ENCODE data around the gene RBM20.

The RBM20 gene

GRCh38 chr10:110873951-110874350 is 229.8 kb downstream of the RBM20 start:
- TF ChIP-seq, protein P1, sequence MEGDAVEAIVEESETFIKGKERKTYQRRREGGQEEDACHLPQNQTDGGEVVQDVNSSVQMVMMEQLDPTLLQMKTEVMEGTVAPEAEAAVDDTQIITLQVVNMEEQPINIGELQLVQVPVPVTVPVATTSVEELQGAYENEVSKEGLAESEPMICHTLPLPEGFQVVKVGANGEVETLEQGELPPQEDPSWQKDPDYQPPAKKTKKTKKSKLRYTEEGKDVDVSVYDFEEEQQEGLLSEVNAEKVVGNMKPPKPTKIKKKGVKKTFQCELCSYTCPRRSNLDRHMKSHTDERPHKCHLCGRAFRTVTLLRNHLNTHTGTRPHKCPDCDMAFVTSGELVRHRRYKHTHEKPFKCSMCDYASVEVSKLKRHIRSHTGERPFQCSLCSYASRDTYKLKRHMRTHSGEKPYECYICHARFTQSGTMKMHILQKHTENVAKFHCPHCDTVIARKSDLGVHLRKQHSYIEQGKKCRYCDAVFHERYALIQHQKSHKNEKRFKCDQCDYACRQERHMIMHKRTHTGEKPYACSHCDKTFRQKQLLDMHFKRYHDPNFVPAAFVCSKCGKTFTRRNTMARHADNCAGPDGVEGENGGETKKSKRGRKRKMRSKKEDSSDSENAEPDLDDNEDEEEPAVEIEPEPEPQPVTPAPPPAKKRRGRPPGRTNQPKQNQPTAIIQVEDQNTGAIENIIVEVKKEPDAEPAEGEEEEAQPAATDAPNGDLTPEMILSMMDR (IDR thresholded peaks at IDR 0.05; ENCODE audit: insufficient read depth, low read length, missing control alignments), result no peak
- peak overlapping the region; percentile 13 for H3K4me3 ChIP-seq (ENCODE audit: low read depth, low read length)
- ChIA-PET POLR2A (interaction anchor here (0.5 kb wide), 1 partner anchor 44 kb away, joined by 3 read pairs; no protein-coding TSS in a partner anchor), CTCF (no interaction called here)
- no peak for DNase-seq (ENCODE audit: low read depth, low spot score)

- POLR2A ChIA-PET, result no interaction called here
- TF ChIP-seq, protein P1 (IDR thresholded peaks at IDR 0.05; ENCODE audit: insufficient read depth, low read length, missing control alignments), result no peak
- CTCF ChIA-PET, result interaction anchor here (0.9 to 2.6 kb wide), 5 partner anchors 11 to 72 kb away, joined by 3 to 8 read pairs (median 3); no protein-coding TSS in a partner anchor
- DNase-seq (ENCODE audit: low read depth, low spot score), result no peak
- no peak overlapping the region for H3K4me3 ChIP-seq (ENCODE audit: low read depth, low read length)
Observed at GRCh38 chr10:110876000-110876399, 231.9 kb downstream of the RBM20 start.

DNA sequence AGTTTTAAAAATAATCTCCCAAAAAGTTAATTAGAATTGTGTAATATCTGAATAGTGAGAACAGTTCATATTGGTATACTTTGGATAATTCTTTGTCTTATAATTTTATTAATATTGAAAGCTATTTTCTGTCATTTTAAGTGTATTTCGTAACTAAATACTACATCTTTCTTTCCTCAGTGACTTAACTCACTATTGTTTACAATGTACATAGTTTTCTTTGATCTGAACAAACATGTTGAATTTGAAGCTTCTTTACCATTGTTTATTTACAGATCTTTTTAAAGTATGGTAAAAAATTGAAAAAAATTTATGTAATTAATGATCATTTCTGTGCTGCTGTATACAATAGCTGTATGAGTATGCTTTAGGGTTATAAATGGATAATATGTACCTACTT is 232.7 kb downstream of the RBM20 start:
- CTCF ChIA-PET, result interaction anchor here (0.9 to 2.6 kb wide), 7 partner anchors 11 to 131 kb away, joined by 3 to 8 read pairs (median 4); no protein-coding TSS in a partner anchor
- DNase-seq (ENCODE audit: low read depth, low spot score), result no peak
- TF ChIP-seq, protein P1 (IDR thresholded peaks at IDR 0.05; ENCODE audit: insufficient read depth, low read length, missing control alignments), result no peak
- no peak overlapping the region for H3K4me3 ChIP-seq (ENCODE audit: low read depth, low read length)
- POLR2A ChIA-PET, result no interaction called here

- POLR2A ChIA-PET, result no interaction called here
- no peak for DNase-seq (ENCODE audit: low read depth, low spot score)
- CTCF ChIA-PET, result interaction anchor here (0.8 to 1.9 kb wide), 4 partner anchors 13 to 280 kb away, joined by 3 to 9 read pairs (median 4); no protein-coding TSS in a partner anchor
- no peak overlapping the region for H3K4me3 ChIP-seq (ENCODE audit: low read depth, low read length)
- TF ChIP-seq, protein P1 (IDR thresholded peaks at IDR 0.05; ENCODE audit: insufficient read depth, low read length, missing control alignments), result no peak
Observed at GRCh38 chr10:110880012-110880411, 235.9 kb downstream of the RBM20 start.

- CTCF ChIA-PET, result interaction anchor here (0.9 to 1.9 kb wide), 5 partner anchors 11 to 272 kb away, joined by 3 to 10 read pairs (median 4); no protein-coding TSS in a partner anchor
- no peak for DNase-seq (ENCODE audit: low read depth, low spot score)
- no peak overlapping the region for H3K4me3 ChIP-seq (ENCODE audit: low read depth, low read length)
- TF ChIP-seq, protein P1 (IDR thresholded peaks at IDR 0.05; ENCODE audit: insufficient read depth, low read length, missing control alignments), result no peak
- POLR2A ChIA-PET, result no interaction called here
Observed at GRCh38 chr10:110881247-110881646, 237.1 kb downstream of the RBM20 start.

- POLR2A ChIA-PET, result no interaction called here
- no peak overlapping the region for H3K4me3 ChIP-seq (ENCODE audit: low read depth, low read length)
- CTCF ChIA-PET, result interaction anchor here (0.9 to 1.8 kb wide), 6 partner anchors 10 to 273 kb away, joined by 3 to 10 read pairs (median 4); no protein-coding TSS in a partner anchor
- TF ChIP-seq, protein P1 (IDR thresholded peaks at IDR 0.05; ENCODE audit: insufficient read depth, low read length, missing control alignments), result no peak
- no peak for DNase-seq (ENCODE audit: low read depth, low spot score)
Observed at GRCh38 chr10:110881905-110882304, 237.8 kb downstream of the RBM20 start.

Data from AG04449 (cell line).